HepG2 (cell line): Measurements from ENCODE around the gene SEZ6. TPM values are rescaled to one million over a fixed set of nuclear protein-coding genes. Genes with fewer than 3 reads are reported as not detected.

Experiments used
- CEBPB ChIP-seq: IDR thresholded peaks from 2 replicates; pipeline ENCODE4 v1.6.1; 2011; ENCODE audit warnings: low read depth, low read length, improper control_type of control experiment, borderline replicate concordance
- CHD4 ChIP-seq: fragments of 200-600 bp; sonication (generic); IDR thresholded peaks from 2 replicates; pipeline ENCODE4 v1.7.0; 2017; ENCODE audit warnings: mild to moderate bottlenecking, low read length, borderline replicate concordance
- GABPA ChIP-seq, 2 experiments: IDR thresholded peaks; 2 replicates each; pipeline ENCODE4 v1.6.1; 2011 to 2016; ENCODE audit warnings: low read depth in 2 of 2, low read length in 1 of 2, missing biosample characterization in 1 of 2, missing genetic modification characterization in 1 of 2
- IRX3 ChIP-seq: sonication (generic); formaldehyde crosslinking; IDR thresholded peaks from 2 replicates; pipeline ENCODE4 v1.8.1; 2023; ENCODE audit warnings: mild to moderate bottlenecking, low read depth, missing genetic modification reagents, borderline replicate concordance
- KAT7 ChIP-seq: IDR thresholded peaks from 2 replicates; pipeline ENCODE4 v1.6.1; 2018; ENCODE audit warnings: borderline replicate concordance, missing compliant biosample characterization
- PPARG ChIP-seq: conservative IDR thresholded peaks from 2 replicates; pipeline ENCODE4 v1.6.1; 2016; ENCODE audit warnings: missing biosample characterization, missing genetic modification reagents
- SOX5 ChIP-seq: IDR thresholded peaks from 2 replicates; pipeline ENCODE4 v1.6.1; 2016; ENCODE audit warnings: borderline replicate concordance
- TARDBP ChIP-seq: sonication (generic); formaldehyde crosslinking; IDR thresholded peaks from 2 replicates; pipeline ENCODE4 v1.8.0; 2022; ENCODE audit warnings: mild to moderate bottlenecking, missing genetic modification reagents
- ZNF264 ChIP-seq: sonication (generic); formaldehyde crosslinking; IDR thresholded peaks from 2 replicates; pipeline ENCODE4 v1.4.0; 2020; ENCODE audit warnings: missing genetic modification reagents
- ZNF292 ChIP-seq: sonication (generic); formaldehyde crosslinking; IDR thresholded peaks from 2 replicates; pipeline ENCODE4 v1.8.1; 2022; ENCODE audit warnings: mild to moderate bottlenecking, low read depth, missing genetic modification reagents, borderline replicate concordance
- ZNF501 ChIP-seq: sonication (generic); formaldehyde crosslinking; IDR thresholded peaks from 2 replicates; pipeline ENCODE4 v1.5.1; 2020; ENCODE audit warnings: mild to moderate bottlenecking, moderate library complexity, missing genetic modification reagents
- ZNF652 ChIP-seq: IDR thresholded peaks from 2 replicates; pipeline ENCODE4 v1.6.1; 2016; ENCODE audit warnings: low read depth, borderline replicate concordance
- polyA plus RNA-seq, 8 experiments: library from polyadenylated mRNA; depleted of rRNA in 3 of 8; stranded (reverse) in 7 of 8; unstranded in 1 of 8; fragments of >200 nt; fragmentation: Illumina TruSeq in 4 of 8; extraction: Trizol in 4 of 8; gene quantifications; 2 replicates each; pipeline versions ENCODE4 v1.2.1 to v1.2.3, GENCODE V29; 2011 to 2016; ENCODE audit warnings: low read depth in 4 of 8, missing spikeins in 1 of 8, mixed read lengths in 1 of 8; ENCODE audit not compliant: insufficient read depth in 1 of 8
- total RNA-seq, 5 experiments: library from RNA; depleted of rRNA; stranded (reverse); fragments of >200 nt; fragmentation: Illumina TruSeq; extraction: Trizol; gene quantifications; 2 replicates each; pipeline ENCODE4 v1.2.3, GENCODE V29; 2016; ENCODE audit warnings: low read depth in 1 of 5
- TF ChIP-seq, protein P1 (sequence below): sonication (generic); formaldehyde crosslinking; IDR thresholded peaks from 2 replicates; pipeline ENCODE4 v1.4.0; 2020; ENCODE audit warnings: missing genetic modification reagents
- TF ChIP-seq, protein P2 (sequence below): sonication (generic); formaldehyde crosslinking; IDR thresholded peaks from 2 replicates; pipeline ENCODE4 v1.4.0; 2020; ENCODE audit warnings: missing genetic modification reagents
- TF ChIP-seq, protein P3 (sequence below): sonication (generic); formaldehyde crosslinking; IDR thresholded peaks from 2 replicates; pipeline ENCODE4 v1.4.0; 2020; ENCODE audit warnings: mild to moderate bottlenecking, missing genetic modification reagents
- TF ChIP-seq, protein P4 (sequence below): sonication (generic); formaldehyde crosslinking; IDR thresholded peaks from 2 replicates; pipeline ENCODE4 v1.4.0; 2020; ENCODE audit warnings: missing genetic modification reagents
- TF ChIP-seq, protein P5 (sequence below): sonication (generic); formaldehyde crosslinking; IDR thresholded peaks from 2 replicates; pipeline ENCODE4 v1.5.0; 2020; ENCODE audit warnings: missing genetic modification reagents
- TF ChIP-seq, protein P6 (sequence below): IDR thresholded peaks from 2 replicates; pipeline ENCODE4 v1.6.1; 2016; ENCODE audit warnings: low read depth, borderline replicate concordance
- TF ChIP-seq, protein P7 (sequence below): sonication (generic); formaldehyde crosslinking; conservative IDR thresholded peaks from 2 replicates; pipeline ENCODE4 v1.8.0; 2022; ENCODE audit warnings: missing genetic modification reagents

The SEZ6 gene
- total and polyA plus RNA-seq, 2 of the 13 experiments (the other 11 are each of a cell fraction or from before 2014, with no cell fraction given), result not detected

DNA sequence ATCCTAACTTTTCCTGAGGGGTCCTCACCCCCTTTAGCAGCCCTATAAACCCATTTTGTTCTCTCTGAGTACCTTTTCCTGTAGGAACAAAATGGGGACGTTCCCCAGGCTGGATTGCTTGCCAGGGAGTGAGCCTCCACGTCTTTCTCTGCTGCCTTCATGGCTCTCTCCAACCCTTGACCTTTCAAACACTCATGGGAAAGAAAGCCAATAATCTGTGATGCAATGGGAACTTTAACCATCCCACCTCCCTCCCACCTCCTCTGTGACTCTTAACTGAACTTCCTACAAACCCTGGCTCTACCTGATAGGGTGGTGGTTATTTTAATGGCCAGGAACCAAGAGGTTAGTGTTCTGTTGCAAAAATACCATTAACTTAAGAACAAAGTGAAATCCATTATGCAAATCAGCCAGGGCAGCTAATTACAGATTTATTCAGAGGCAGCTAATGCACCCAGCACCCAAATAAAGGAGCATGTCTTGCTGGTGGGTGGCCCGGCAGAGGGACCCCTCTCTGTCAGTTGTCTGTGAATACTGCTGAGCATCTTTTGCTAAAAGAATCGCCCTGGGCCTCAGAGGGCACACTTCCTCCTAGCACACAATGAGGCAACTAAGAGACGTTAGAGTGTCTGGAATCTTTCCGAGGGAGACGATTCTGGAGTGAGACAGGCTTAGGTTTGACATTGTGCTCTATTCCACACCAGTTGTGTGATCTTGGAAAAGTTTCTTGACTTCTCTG is 40.1 kb upstream of the SEZ6 start (continued):
- TF ChIP-seq, protein P1, sequence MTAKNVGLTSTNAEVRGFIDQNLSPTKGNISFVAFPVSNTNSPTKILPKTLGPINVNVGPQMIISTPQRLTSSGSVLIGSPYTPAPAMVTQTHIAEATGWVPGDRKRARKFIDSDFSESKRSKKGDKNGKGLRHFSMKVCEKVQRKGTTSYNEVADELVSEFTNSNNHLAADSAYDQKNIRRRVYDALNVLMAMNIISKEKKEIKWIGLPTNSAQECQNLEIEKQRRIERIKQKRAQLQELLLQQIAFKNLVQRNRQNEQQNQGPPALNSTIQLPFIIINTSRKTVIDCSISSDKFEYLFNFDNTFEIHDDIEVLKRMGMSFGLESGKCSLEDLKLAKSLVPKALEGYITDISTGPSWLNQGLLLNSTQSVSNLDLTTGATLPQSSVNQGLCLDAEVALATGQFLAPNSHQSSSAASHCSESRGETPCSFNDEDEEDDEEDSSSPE (CRISPR knock-in tag), result no peak
- no peak for TF ChIP-seq ZNF501 (CRISPR knock-in tag)
- no peak for TF ChIP-seq GABPA (IDR thresholded peaks at IDR 0.05; ENCODE audit: low read depth, low read length)
- no peak; the same call in 1 of the 2 replicates for TF ChIP-seq GABPA (CRISPR knock-in tag; IDR thresholded peaks at IDR 0.05; ENCODE audit: low read depth)
- TF ChIP-seq, protein P2, sequence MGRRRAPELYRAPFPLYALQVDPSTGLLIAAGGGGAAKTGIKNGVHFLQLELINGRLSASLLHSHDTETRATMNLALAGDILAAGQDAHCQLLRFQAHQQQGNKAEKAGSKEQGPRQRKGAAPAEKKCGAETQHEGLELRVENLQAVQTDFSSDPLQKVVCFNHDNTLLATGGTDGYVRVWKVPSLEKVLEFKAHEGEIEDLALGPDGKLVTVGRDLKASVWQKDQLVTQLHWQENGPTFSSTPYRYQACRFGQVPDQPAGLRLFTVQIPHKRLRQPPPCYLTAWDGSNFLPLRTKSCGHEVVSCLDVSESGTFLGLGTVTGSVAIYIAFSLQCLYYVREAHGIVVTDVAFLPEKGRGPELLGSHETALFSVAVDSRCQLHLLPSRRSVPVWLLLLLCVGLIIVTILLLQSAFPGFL, result no peak
- peak; percentile 39; the same call in 1 of the 2 replicates for TF ChIP-seq ZNF652 (CRISPR knock-in tag)
- TF ChIP-seq CEBPB, result peak; percentile 92
- TF ChIP-seq ZNF292 (CRISPR knock-in tag), result no peak
- TF ChIP-seq ZNF264 (CRISPR knock-in tag), result no peak
- no peak for TF ChIP-seq SOX5 (CRISPR knock-in tag)
- 0 out of 2 replicates have a peak, but pooled peaks have one; percentile 47 for TF ChIP-seq KAT7 (CRISPR knock-in tag)
- TF ChIP-seq IRX3 (CRISPR knock-in tag), result no peak
- TF ChIP-seq, protein P3, sequence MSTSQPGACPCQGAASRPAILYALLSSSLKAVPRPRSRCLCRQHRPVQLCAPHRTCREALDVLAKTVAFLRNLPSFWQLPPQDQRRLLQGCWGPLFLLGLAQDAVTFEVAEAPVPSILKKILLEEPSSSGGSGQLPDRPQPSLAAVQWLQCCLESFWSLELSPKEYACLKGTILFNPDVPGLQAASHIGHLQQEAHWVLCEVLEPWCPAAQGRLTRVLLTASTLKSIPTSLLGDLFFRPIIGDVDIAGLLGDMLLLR (CRISPR knock-in tag), result no peak
- no peak for TF ChIP-seq CHD4
- TF ChIP-seq, protein P4, sequence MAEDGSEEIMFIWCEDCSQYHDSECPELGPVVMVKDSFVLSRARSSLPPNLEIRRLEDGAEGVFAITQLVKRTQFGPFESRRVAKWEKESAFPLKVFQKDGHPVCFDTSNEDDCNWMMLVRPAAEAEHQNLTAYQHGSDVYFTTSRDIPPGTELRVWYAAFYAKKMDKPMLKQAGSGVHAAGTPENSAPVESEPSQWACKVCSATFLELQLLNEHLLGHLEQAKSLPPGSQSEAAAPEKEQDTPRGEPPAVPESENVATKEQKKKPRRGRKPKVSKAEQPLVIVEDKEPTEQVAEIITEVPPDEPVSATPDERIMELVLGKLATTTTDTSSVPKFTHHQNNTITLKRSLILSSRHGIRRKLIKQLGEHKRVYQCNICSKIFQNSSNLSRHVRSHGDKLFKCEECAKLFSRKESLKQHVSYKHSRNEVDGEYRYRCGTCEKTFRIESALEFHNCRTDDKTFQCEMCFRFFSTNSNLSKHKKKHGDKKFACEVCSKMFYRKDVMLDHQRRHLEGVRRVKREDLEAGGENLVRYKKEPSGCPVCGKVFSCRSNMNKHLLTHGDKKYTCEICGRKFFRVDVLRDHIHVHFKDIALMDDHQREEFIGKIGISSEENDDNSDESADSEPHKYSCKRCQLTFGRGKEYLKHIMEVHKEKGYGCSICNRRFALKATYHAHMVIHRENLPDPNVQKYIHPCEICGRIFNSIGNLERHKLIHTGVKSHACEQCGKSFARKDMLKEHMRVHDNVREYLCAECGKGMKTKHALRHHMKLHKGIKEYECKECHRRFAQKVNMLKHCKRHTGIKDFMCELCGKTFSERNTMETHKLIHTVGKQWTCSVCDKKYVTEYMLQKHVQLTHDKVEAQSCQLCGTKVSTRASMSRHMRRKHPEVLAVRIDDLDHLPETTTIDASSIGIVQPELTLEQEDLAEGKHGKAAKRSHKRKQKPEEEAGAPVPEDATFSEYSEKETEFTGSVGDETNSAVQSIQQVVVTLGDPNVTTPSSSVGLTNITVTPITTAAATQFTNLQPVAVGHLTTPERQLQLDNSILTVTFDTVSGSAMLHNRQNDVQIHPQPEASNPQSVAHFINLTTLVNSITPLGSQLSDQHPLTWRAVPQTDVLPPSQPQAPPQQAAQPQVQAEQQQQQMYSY (CRISPR knock-in tag), result no peak
- TF ChIP-seq, protein P5, sequence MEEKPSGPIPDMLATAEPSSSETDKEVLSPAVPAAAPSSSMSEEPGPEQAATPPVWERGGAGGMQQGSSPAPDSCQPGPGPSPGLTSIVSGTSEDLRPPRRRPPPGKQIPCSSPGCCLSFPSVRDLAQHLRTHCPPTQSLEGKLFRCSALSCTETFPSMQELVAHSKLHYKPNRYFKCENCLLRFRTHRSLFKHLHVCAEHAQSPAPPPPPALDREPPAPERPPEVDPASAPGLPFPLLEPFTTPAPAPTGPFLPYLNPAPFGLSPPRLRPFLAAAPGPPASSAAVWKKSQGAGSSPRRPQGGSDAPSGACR (CRISPR knock-in tag), result no peak
- TF ChIP-seq, protein P6, sequence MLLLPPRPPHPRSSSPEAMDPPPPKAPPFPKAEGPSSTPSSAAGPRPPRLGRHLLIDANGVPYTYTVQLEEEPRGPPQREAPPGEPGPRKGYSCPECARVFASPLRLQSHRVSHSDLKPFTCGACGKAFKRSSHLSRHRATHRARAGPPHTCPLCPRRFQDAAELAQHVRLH (CRISPR knock-in tag), result 0 out of 2 replicates have a peak, but pooled peaks have one; percentile 39
- TF ChIP-seq, protein P7, sequence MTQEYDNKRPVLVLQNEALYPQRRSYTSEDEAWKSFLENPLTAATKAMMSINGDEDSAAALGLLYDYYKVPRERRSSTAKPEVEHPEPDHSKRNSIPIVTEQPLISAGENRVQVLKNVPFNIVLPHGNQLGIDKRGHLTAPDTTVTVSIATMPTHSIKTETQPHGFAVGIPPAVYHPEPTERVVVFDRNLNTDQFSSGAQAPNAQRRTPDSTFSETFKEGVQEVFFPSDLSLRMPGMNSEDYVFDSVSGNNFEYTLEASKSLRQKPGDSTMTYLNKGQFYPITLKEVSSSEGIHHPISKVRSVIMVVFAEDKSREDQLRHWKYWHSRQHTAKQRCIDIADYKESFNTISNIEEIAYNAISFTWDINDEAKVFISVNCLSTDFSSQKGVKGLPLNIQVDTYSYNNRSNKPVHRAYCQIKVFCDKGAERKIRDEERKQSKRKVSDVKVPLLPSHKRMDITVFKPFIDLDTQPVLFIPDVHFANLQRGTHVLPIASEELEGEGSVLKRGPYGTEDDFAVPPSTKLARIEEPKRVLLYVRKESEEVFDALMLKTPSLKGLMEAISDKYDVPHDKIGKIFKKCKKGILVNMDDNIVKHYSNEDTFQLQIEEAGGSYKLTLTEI (CRISPR knock-in tag), result no peak
- TF ChIP-seq TARDBP (CRISPR knock-in tag), result no peak
- peak; percentile 64; the same call in 1 of the 2 replicates for TF ChIP-seq PPARG
